H9 (cell line): ENCODE results near the gene MYDGF. TPM values are rescaled to one million over a fixed set of nuclear protein-coding genes. Genes with fewer than 3 reads are reported as not detected.

ENCODE experiments used
- DNase-seq: peaks from one replicate; pipeline ENCODE4 v3.0.0-alpha.2; 2017
- H2AFZ ChIP-seq: one replicate; pipeline ENCODE4 v1.6.1; 2013; ENCODE audit warnings: mild to moderate bottlenecking, low read length, control low read depth, moderate library complexity
- H2AK5ac ChIP-seq: 2 replicates; pipeline ENCODE4 v1.6.1; 2013; ENCODE audit warnings: low read length, control low read depth, mixed read lengths; ENCODE audit not compliant: insufficient read length
- H2BK120ac ChIP-seq: one replicate; pipeline ENCODE4 v1.6.1; 2013; ENCODE audit warnings: low read depth, mild to moderate bottlenecking, low read length, control low read depth, inconsistent platforms; ENCODE audit not compliant: poor library complexity, severe bottlenecking
- H2BK12ac ChIP-seq: 2 replicates; pipeline ENCODE4 v1.6.1; 2013; ENCODE audit warnings: low read length, control low read depth, mixed read lengths, low read depth; ENCODE audit not compliant: insufficient read length
- H2BK15ac ChIP-seq: 2 replicates; pipeline ENCODE4 v1.6.1; 2013; ENCODE audit warnings: low read depth, low read length, control low read depth
- H2BK20ac ChIP-seq: one replicate; pipeline ENCODE4 v1.6.1; 2013; ENCODE audit warnings: low read depth, mild to moderate bottlenecking, low read length, control low read depth, inconsistent platforms; ENCODE audit not compliant: poor library complexity, severe bottlenecking
- H2BK5ac ChIP-seq: 2 replicates; pipeline ENCODE4 v1.6.1; 2013; ENCODE audit warnings: low read length, control low read depth, mixed read lengths; ENCODE audit not compliant: insufficient read length
- H3K14ac ChIP-seq: 2 replicates; pipeline ENCODE4 v1.6.1; 2013; ENCODE audit warnings: low read length, control low read depth; ENCODE audit not compliant: insufficient read depth
- H3K18ac ChIP-seq: 2 replicates; pipeline ENCODE4 v1.6.1; 2013; ENCODE audit warnings: low read depth, mild to moderate bottlenecking, mixed read lengths, low read length, control low read depth; ENCODE audit not compliant: insufficient read length
- H3K23ac ChIP-seq: 2 replicates; pipeline ENCODE4 v1.6.1; 2013; ENCODE audit warnings: low read length, control low read depth, mixed read lengths, low read depth; ENCODE audit not compliant: insufficient read length
- H3K23me2 ChIP-seq: 2 replicates; pipeline ENCODE4 v1.6.1; 2013; ENCODE audit warnings: low read depth, mild to moderate bottlenecking, mixed read lengths, low read length, control low read depth; ENCODE audit not compliant: insufficient read length, poor library complexity, severe bottlenecking
- H3K27ac ChIP-seq: 2 replicates; pipeline ENCODE4 v1.5.1; 2013; ENCODE audit warnings: low read length, control low read depth, mixed read lengths, low read depth; ENCODE audit not compliant: insufficient read length
- H3K27me3 ChIP-seq: 2 replicates; pipeline ENCODE4 v1.6.1; 2013; ENCODE audit warnings: low read length, control low read depth, inconsistent platforms; ENCODE audit not compliant: insufficient read depth
- H3K4ac ChIP-seq: 2 replicates; pipeline ENCODE4 v1.6.1; 2013; ENCODE audit warnings: low read depth, mild to moderate bottlenecking, control low read depth, inconsistent platforms, low read length, moderate library complexity
- H3K4me1 ChIP-seq: 2 replicates; pipeline ENCODE4 v1.6.1; 2013; ENCODE audit warnings: low read length, control low read depth, inconsistent platforms; ENCODE audit not compliant: insufficient read depth
- H3K4me2 ChIP-seq: 2 replicates; pipeline ENCODE4 v1.6.1; 2013; ENCODE audit warnings: low read length, control low read depth, mixed read lengths; ENCODE audit not compliant: insufficient read length, insufficient read depth
- H3K56ac ChIP-seq: 2 replicates; pipeline ENCODE4 v1.6.1; 2013; ENCODE audit warnings: low read depth, mild to moderate bottlenecking, mixed read lengths, low read length, control low read depth; ENCODE audit not compliant: insufficient read length
- H3K79me1 ChIP-seq: 2 replicates; pipeline ENCODE4 v1.6.1; 2013; ENCODE audit warnings: low read depth, mild to moderate bottlenecking, moderate library complexity, low read length, control low read depth, inconsistent platforms; ENCODE audit not compliant: insufficient read depth, poor library complexity, severe bottlenecking
- H3K79me2 ChIP-seq: 2 replicates; pipeline ENCODE4 v1.6.1; 2013; ENCODE audit warnings: low read length, control low read depth, inconsistent platforms; ENCODE audit not compliant: insufficient read depth
- H3K9ac ChIP-seq: 2 replicates; pipeline ENCODE4 v1.6.1; 2013; ENCODE audit warnings: low read length, control low read depth, mixed read lengths; ENCODE audit not compliant: insufficient read length; ENCODE audit errors: extremely low read depth
- H3K9me3 ChIP-seq: one replicate; pipeline ENCODE4 v1.6.1; 2013; ENCODE audit warnings: low read depth, low read length, inconsistent platforms; ENCODE audit not compliant: control insufficient read depth
- H3T11ph ChIP-seq: one replicate; pipeline ENCODE4 v1.6.1; 2013; ENCODE audit warnings: mild to moderate bottlenecking, low read length, control low read depth, inconsistent platforms
- H4K20me1 ChIP-seq: one replicate; pipeline ENCODE4 v1.6.1; 2013; ENCODE audit not compliant: control insufficient read depth, insufficient read length, insufficient read depth
- H4K5ac ChIP-seq: 2 replicates; pipeline ENCODE4 v1.6.1; 2013; ENCODE audit warnings: low read depth, mild to moderate bottlenecking, mixed read lengths, low read length, control low read depth; ENCODE audit not compliant: insufficient read length
- H4K8ac ChIP-seq: replicated peaks from 2 replicates; pipeline ENCODE4 v1.6.1; 2013; ENCODE audit warnings: low read length, control low read depth, mixed read lengths, low read depth; ENCODE audit not compliant: insufficient read length
- H4K91ac ChIP-seq: 2 replicates; pipeline ENCODE4 v1.6.1; 2013; ENCODE audit warnings: low read depth, mild to moderate bottlenecking, moderate library complexity, mixed read lengths, low read length, control low read depth; ENCODE audit not compliant: insufficient read length
- H3K27ac Mint-ChIP-seq, 3 experiments: 2 replicates in 2 of 3; 3 replicates in 1 of 3; pipeline ENCODE4 v1.8.0; 2020 to 2021; ENCODE audit warnings: mixed read lengths in 3 of 3, mild to moderate bottlenecking in 1 of 3, moderate library complexity in 1 of 3
- H3K27me3 Mint-ChIP-seq: 2 replicates; pipeline ENCODE4 v1.8.0; 2021; ENCODE audit warnings: low read depth, mild to moderate bottlenecking, moderate library complexity, mixed read lengths
- H3K36me3 Mint-ChIP-seq, 3 experiments: 2 replicates in 2 of 3; 3 replicates in 1 of 3; pipeline ENCODE4 v1.8.0; 2020 to 2021; ENCODE audit warnings: low read depth in 3 of 3, mixed read lengths in 3 of 3; ENCODE audit not compliant: insufficient read depth in 1 of 3
- H3K4me1 Mint-ChIP-seq, 2 experiments: 2 replicates each; pipeline ENCODE4 v1.8.0; 2020; ENCODE audit warnings: mixed read lengths in 2 of 2
- H3K4me3 Mint-ChIP-seq, 2 experiments: 2 replicates in 1 of 2; 3 replicates in 1 of 2; pipeline ENCODE4 v1.8.0; 2020 to 2021; ENCODE audit warnings: mild to moderate bottlenecking in 2 of 2, mixed read lengths in 2 of 2, moderate library complexity in 1 of 2
- H3K9me3 Mint-ChIP-seq, 2 experiments: 2 replicates in 1 of 2; 3 replicates in 1 of 2; pipeline ENCODE4 v1.8.0; 2020; ENCODE audit warnings: mild to moderate bottlenecking in 2 of 2, mixed read lengths in 2 of 2, moderate library complexity in 1 of 2
- WGBS: extraction: QIAGEN DNeasy Blood & Tissue Kit; methylation state at CpG from one replicate; pipeline ENCODE4 v1.1.7; 2013; ENCODE audit warnings: missing lambda C conversion rate, low lambda C conversion rate, mixed read lengths; ENCODE audit not compliant: insufficient read length; ENCODE audit errors: extremely low coverage; 5-methylcytosine and 5-hydroxymethylcytosine counted together
- total RNA-seq: library from RNA; stranded (reverse); gene quantifications from 2 replicates; pipeline ENCODE4 v1.2.1, GENCODE V29; 2021
- TF ChIP-seq, protein P1 (sequence below): fragments of 200-600 bp; sonication (generic); conservative IDR thresholded peaks from 3 replicates; pipeline ENCODE4 v1.8.0; 2021; ENCODE audit warnings: antibody characterized with exemption, mild to moderate bottlenecking

Gene MYDGF
- total RNA-seq, 1 experiment from 2014 or later = 43.4 TPM

DNA sequence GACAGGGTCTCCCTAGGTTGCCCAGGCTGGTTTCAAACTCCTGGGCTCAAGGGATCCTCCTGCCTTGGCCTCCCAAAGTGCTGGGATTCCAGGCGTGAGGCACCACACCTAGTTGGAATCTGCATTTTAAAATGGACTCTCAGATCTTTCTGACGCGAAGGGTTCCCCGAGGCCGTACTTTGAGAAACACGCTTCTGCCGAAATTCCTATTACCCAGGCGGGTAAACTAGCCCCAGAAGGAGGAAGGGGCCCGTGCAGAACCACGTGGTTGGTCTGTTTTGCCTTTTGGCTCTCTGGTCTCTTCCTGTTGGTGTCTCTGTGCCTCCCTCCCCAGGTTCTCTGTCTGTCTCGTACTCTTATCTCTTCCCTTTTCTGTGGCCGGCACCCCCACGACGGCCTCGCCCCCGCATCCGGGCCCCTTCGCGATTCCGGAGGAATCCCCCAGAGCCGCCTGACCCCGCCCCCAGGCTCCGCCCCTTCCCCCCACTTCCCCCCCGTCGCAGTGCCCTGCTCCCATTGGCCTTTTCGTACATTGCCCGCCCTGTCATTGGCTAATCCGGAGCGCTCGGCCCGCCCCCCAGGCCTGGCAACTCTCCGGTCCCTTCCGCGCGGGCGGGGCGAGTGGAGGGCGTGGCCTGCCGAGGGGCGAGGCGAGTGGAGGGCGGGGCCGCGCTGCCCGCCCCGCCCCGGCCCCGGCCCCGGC is 31.2 kb downstream of the MYDGF start, which contains the start of gene TNFAIP8L1:
TNFAIP8L1 (plus strand) TSS at position 689 of the 703 bp plus-strand sequence. CDS start 12,354 bp downstream, outside the sequence.
- Histone ChIP-seq H3K56ac (no peak within 1 kb of the TSS), H3K27me3 (no peaks in the 10 kb centered on the region), H4K20me1 (no peaks in the 10 kb centered on the region), H2AK5ac (no peak within 1 kb of the TSS), H3K27ac (no peak within 1 kb of the TSS), H3K9me3 (no peaks in the 10 kb centered on the region), H3K18ac (no peak within 1 kb of the TSS), H3K79me2 (no peaks in the 10 kb centered on the region), H3K23me2 (peaks cover 13% of the 10 kb centered on the region), H2BK12ac (no peak within 1 kb of the TSS), H2BK5ac (no peak within 1 kb of the TSS), H3K23ac (no peak within 1 kb of the TSS), H2BK15ac (no peak within 1 kb of the TSS), H3K14ac (no peak within 1 kb of the TSS; the same call in 1 of the 2 replicates), H3K9ac (peak within 1 kb of the TSS; percentile 21), H3K4me1 (no peaks in the 10 kb centered on the region), H4K5ac (no peak within 1 kb of the TSS), H3T11ph (no peak within 1 kb of the TSS), H2AFZ (no peak within 1 kb of the TSS), H3K4me2 (peak within 1 kb of the TSS; percentile 84), H2BK20ac (no peak within 1 kb of the TSS), H4K91ac (no peak within 1 kb of the TSS), H4K8ac (no peak within 1 kb of the TSS), H3K4ac (no peak within 1 kb of the TSS), H3K79me1 (no peaks in the 10 kb centered on the region), H2BK120ac (no peak within 1 kb of the TSS)
- Mint-ChIP-seq H3K4me1 (peaks cover 6 to 17% of the 10 kb centered on the region in 2 experiments), H3K36me3 (no peaks in the 10 kb centered on the region), H3K9me3 (no peaks in the 10 kb centered on the region; a peak in 1 of 5 replicates), H3K27me3 (peaks cover 28% of the 10 kb centered on the region), H3K27ac (peak within 1 kb of the TSS in 2 of 3 experiments; percentile 72 to 81; a peak in 2 of 7 replicates), H3K4me3 (peak within 1 kb of the TSS; percentile 78 to 94)
- TF ChIP-seq, protein P1, sequence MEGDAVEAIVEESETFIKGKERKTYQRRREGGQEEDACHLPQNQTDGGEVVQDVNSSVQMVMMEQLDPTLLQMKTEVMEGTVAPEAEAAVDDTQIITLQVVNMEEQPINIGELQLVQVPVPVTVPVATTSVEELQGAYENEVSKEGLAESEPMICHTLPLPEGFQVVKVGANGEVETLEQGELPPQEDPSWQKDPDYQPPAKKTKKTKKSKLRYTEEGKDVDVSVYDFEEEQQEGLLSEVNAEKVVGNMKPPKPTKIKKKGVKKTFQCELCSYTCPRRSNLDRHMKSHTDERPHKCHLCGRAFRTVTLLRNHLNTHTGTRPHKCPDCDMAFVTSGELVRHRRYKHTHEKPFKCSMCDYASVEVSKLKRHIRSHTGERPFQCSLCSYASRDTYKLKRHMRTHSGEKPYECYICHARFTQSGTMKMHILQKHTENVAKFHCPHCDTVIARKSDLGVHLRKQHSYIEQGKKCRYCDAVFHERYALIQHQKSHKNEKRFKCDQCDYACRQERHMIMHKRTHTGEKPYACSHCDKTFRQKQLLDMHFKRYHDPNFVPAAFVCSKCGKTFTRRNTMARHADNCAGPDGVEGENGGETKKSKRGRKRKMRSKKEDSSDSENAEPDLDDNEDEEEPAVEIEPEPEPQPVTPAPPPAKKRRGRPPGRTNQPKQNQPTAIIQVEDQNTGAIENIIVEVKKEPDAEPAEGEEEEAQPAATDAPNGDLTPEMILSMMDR = no peak
- DNase-seq = peak; percentile 96
- no CpG with 5 or more reads among the region's 49 CpGs for WGBS
